GM08714 (cell line): ENCODE measurements around the gene CEP128.

Experiments used
- H3K4me3 ChIP-seq: fragments of 200-500 bp; sonication (Bioruptor generic); 2 replicates; pipeline ENCODE4 v1.5.1; 2014; ENCODE audit warnings: mild to moderate bottlenecking, low read length, inconsistent platforms
- ZNF274 ChIP-seq: IDR thresholded peaks from 2 replicates; pipeline ENCODE4 v1.6.1; 2012; ENCODE audit warnings: mild to moderate bottlenecking, low read depth, low read length

The CEP128 gene

GRCh38 chr14:80491650-80492049 is 449.9 kb downstream of the CEP128 start:
- no peak overlapping the region for H3K4me3 ChIP-seq
- no peak for TF ChIP-seq ZNF274

GRCh38 chr14:80491131-80491530 is 450.4 kb downstream of the CEP128 start:
- H3K4me3 ChIP-seq = no peak overlapping the region
- TF ChIP-seq ZNF274 = no peak

DNA sequence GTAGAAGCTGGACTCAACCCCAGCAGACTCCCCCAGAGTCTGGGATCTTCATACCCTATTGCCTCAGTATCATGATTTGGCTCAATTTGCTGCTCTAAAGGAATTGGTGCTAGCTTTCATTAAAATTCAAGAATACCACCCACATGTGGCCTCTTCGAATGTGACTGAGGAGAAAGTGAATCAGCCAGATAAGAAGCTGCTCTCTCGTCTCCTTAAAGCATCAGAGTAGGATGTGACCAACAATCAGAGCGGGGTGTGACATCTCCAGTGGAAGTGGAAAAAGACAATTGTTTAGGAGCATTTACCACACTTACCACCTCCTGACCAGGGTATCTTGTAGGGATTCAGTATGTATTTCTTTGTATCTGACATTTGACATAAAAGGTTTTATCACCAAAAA is 452.0 kb downstream of the CEP128 start:
- no peak overlapping the region for H3K4me3 ChIP-seq
- no peak for TF ChIP-seq ZNF274

DNA sequence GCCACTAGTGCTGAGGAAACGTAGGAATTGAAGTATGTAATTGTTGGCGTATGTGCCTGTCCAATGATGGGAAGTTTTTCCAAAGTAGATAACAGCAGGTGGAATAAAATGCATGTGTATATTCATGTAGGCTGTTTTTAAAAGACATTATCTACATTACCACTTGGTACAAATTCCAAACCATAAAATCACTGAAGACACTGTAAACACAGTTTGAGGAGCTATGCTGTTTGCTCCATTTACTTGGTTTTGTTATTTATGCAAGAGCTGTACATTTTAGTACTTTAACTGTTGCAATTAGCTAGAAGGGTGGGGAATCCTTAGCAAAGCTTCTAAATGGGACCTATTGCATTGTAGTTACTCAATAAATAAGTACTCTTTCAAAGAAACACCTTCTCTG is 455.8 kb downstream of the CEP128 start:
- no peak overlapping the region for H3K4me3 ChIP-seq
- no peak for TF ChIP-seq ZNF274

DNA sequence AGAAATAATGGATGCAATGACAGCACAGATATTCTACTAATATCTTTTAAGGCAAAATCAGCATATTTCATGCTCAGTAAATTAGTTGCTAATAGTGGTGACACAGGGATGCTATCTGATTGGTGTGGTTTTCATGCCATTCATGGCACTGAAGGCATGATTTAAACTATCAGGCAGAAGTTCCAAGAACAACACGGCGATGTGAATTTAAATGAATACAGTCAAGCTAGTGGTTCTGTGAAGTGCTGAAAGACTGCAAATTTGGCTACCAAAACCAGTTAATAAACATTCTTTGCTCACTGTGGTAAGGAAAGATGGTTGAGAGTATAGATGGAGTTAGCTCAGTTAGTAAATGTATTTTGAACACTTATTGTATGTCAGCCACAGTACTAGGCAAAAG is 458.2 kb downstream of the CEP128 start:
- no peak for TF ChIP-seq ZNF274

GRCh38 chr14:80477388-80478160 is 464.0 kb downstream of the CEP128 start:
- TF ChIP-seq ZNF274 = no peak
- no peak overlapping the region for H3K4me3 ChIP-seq

More for the DNA sequence above, 458.2 kb downstream of the CEP128 start:
- no peak overlapping the region for H3K4me3 ChIP-seq

GRCh38 chr14:80475074-80475473 is 466.5 kb downstream of the CEP128 start:
- no peak overlapping the region for H3K4me3 ChIP-seq
- TF ChIP-seq ZNF274 = no peak

GRCh38 chr14:80468331-80469122 is 473.0 kb downstream of the CEP128 start:
- H3K4me3 ChIP-seq = no peak overlapping the region
- TF ChIP-seq ZNF274 = no peak

DNA sequence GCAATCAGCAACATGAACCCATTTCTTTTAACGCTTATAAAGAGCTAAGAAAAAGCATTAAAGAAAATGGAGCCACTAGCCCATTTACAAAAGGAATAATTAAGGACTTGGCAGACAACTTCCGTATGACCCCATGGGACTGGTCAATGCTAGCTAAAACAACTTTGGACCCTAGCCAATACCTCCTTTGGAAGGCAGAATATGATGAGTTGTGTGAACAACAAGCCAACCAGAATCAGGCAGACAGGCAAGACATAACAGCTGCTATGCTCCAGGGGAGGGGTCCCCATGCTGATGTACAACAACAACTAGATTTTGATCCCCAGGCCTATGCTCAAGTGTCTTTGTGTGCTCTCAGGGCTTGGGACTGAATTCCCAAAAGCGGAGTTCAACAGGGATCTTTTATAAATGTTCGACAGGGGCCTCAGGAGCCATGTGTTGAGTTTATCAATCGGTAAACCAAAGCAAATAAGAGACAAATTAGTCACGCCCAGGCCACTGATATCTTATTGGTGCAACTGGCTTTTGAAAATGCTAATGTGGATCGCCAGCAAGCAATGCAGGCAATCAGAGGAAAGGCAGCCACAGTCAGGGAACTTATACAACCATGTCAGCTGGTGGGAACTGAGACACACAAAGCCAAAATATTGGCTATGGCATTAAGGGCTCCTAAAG is 475.9 kb downstream of the CEP128 start:
- no peak overlapping the region for H3K4me3 ChIP-seq
- no peak for TF ChIP-seq ZNF274

DNA sequence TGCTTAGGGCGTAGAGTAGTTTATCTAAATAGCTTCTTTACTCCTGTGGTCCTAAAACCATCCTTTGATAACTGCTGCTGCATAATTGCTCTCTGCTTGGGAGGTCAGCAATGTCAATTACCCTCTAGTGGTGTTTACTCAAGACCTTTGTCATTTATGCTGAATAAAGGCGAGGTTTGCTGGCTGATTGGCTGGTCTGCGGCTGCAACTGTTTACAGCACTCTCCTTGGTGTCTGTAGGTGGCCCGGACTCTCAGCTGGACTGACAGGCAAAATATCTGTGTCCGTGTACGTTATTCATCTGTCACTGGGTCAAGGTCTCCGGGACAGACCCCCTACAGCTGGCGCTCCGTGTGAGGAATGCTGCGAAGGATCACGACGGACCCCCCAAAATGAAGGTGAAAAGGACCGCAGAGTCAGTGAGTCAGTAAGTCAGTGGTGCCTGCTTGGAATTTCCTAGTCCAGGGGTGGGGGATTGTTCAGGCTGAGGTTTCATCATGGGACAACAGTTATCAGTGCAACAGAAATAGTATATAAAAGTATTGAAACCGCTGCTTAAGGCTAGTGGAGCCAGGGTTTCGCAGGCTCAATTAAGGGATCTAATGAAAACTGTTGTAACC is 476.9 kb downstream of the CEP128 start:
- H3K4me3 ChIP-seq = no peak overlapping the region
- no peak for TF ChIP-seq ZNF274

DNA sequence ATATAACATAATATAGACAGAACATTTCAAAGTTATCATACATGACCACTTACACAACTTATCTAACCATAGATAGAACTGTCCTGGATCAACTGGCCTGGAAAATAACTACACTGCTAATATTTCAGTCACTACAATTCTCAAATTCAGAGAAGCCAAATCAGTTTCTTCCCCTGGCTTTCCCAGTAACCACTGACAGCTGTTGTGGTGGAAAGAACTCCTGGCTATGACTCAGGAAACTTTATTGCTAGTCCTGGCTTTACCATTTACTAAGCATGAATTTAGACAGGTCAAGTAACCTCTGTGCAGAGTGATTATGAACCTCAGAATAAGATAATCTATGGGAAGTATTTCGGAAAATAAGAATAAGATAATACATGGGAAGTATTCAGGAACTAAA is 485.3 kb downstream of the CEP128 start:
- no peak for TF ChIP-seq ZNF274
- no peak overlapping the region for H3K4me3 ChIP-seq

GRCh38 chr14:80455031-80455430 is 486.5 kb downstream of the CEP128 start:
- H3K4me3 ChIP-seq = no peak overlapping the region
- TF ChIP-seq ZNF274 = no peak

- TF ChIP-seq ZNF274 = no peak
- no peak overlapping the region for H3K4me3 ChIP-seq
Measured at GRCh38 chr14:80448267-80448666, 493.3 kb downstream of the CEP128 start.

GRCh38 chr14:80447392-80447791 is 494.1 kb downstream of the CEP128 start:
- no peak for TF ChIP-seq ZNF274
- no peak overlapping the region for H3K4me3 ChIP-seq
